HG02610 (cell line): Measurements from ENCODE around the gene TMEM106B.
"Not testable (repeated sequence)": the region's sequence is repeated elsewhere in the genome, so short reads cannot be mapped to it uniquely, and the experiment has no call there.

Experiments
- ATAC-seq: cut with Tn5 transposase; IDR thresholded peaks from one replicate; pipeline ENCODE4 v1.9.1; 2021; ENCODE audit warnings: mild to moderate bottlenecking, moderate library complexity; ENCODE audit not compliant: unreplicated experiment

The TMEM106B gene

GRCh38 chr7:12211054-12211710 lies at the start of gene TMEM106B:
Gene TMEM106B, plus strand, starts transcription at chr7:12211294. Its CDS starts 3,517 bp downstream, at chr7:12214811.
- ATAC-seq, result peak; percentile 96

- no peak for ATAC-seq
Observed at GRCh38 chr7:12162415-12163113, 48.5 kb upstream of the TMEM106B start.

GRCh38 chr7:12168065-12168464 lies 43.0 kb upstream of the TMEM106B start:
- ATAC-seq, result not testable (repeated sequence)

- ATAC-seq, result not testable (repeated sequence)
Observed at GRCh38 chr7:12169981-12170820, 40.9 kb upstream of the TMEM106B start.

- no peak for ATAC-seq
Observed at GRCh38 chr7:12173671-12174070, 37.4 kb upstream of the TMEM106B start.

- ATAC-seq, result no peak
Observed at GRCh38 chr7:12174931-12175330, 36.2 kb upstream of the TMEM106B start.

GRCh38 chr7:12178317-12178716 lies 32.8 kb upstream of the TMEM106B start:
- ATAC-seq, result no peak

GRCh38 chr7:12194426-12194825 lies 16.7 kb upstream of the TMEM106B start:
- no peak for ATAC-seq

- ATAC-seq, result no peak
Observed at GRCh38 chr7:12196386-12196785, 14.7 kb upstream of the TMEM106B start.

- no peak for ATAC-seq
Observed at GRCh38 chr7:12199363-12199762, 11.7 kb upstream of the TMEM106B start.

GRCh38 chr7:12207046-12207445 lies 4.0 kb upstream of the TMEM106B start:
- no peak for ATAC-seq

- ATAC-seq, result no peak
Observed at GRCh38 chr7:12209221-12209620, 1.9 kb upstream of the TMEM106B start.

- ATAC-seq, result peak; percentile 34
Observed at GRCh38 chr7:12210179-12211053, 678 bp upstream of the TMEM106B start.

- no peak for ATAC-seq
Observed at GRCh38 chr7:12211711-12212485, 804 bp downstream of the TMEM106B start.

GRCh38 chr7:12217311-12217710 lies 6.2 kb downstream of the TMEM106B start:
- ATAC-seq, result no peak

- no peak for ATAC-seq
Observed at GRCh38 chr7:12220389-12221046, 9.4 kb downstream of the TMEM106B start.

- no peak for ATAC-seq
Observed at GRCh38 chr7:12221414-12221813, 10.3 kb downstream of the TMEM106B start.

GRCh38 chr7:12222889-12223579 lies 11.9 kb downstream of the TMEM106B start:
- peak; percentile 90 for ATAC-seq

GRCh38 chr7:12225017-12225416 lies 13.9 kb downstream of the TMEM106B start:
- ATAC-seq, result not testable (repeated sequence)
